Erythroblast (primary cell): ENCODE results near the gene PSAPL1.

ENCODE experiments used
- GATA1 ChIP-seq: IDR thresholded peaks from 2 replicates; pipeline ENCODE4 v1.6.1; 2011; ENCODE audit warnings: low read depth, mild to moderate bottlenecking, control low read depth, low read length, moderate library complexity
- POLR2A ChIP-seq: IDR thresholded peaks from 2 replicates; pipeline ENCODE4 v1.6.1; 2011; ENCODE audit warnings: mild to moderate bottlenecking, low read length

GRCh38 chr4:7414046-7414445, 20.7 kb downstream of the PSAPL1 start:
- no peak for TF ChIP-seq POLR2A
- TF ChIP-seq GATA1 = no peak
